Fibroblast of villous mesenchyme (primary cell): ENCODE data around the gene RAB28. TPM values are rescaled to one million over a fixed set of nuclear protein-coding genes. Genes with fewer than 3 reads are reported as not detected.

ENCODE experiments used
- DNase-seq: peaks from one replicate; pipeline ENCODE4 v3.0.0-alpha.2; 2010; ENCODE audit warnings: low read depth
- H3K4me3 ChIP-seq: 2 replicates; pipeline ENCODE4 v1.5.1; 2011; ENCODE audit warnings: low read depth, mild to moderate bottlenecking, low read length
- total RNA-seq: library from RNA; depleted of rRNA; stranded (reverse); fragments of >200 nt; gene quantifications from 2 replicates; pipeline ENCODE4 v1.2.3, GENCODE V29; 2012
- TF ChIP-seq, protein P1 (sequence below): IDR thresholded peaks from 2 replicates; pipeline ENCODE4 v1.5.1; 2012; ENCODE audit warnings: low read depth, mild to moderate bottlenecking, low read length; ENCODE audit not compliant: insufficient read depth

RAB28 gene
- total RNA-seq, 1 donor: 21.6 TPM

DNA sequence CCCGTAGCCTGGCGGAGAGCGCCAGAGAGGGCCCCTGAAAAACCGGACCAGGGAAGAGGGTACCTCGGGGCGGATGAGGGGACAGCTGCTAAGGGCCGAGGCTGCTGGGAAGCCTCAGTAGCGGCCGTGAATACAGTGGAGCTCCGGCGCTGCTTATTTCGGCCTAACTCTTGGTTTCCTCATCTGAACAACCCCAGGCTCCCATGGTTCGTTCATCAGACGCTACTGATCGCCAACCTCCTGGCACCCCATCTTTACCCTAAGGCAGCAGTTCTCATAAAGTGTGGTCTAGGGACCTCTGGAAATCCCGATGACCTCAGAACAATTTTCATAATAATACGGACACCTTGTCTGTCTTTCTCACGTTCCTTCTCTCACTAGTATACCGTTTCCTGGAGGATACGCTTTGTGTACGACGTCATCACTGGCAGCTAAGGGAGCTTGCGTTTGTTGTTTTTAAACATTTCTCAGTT, 645 bp upstream of the RAB28 start:
- H3K4me3 ChIP-seq: peak overlapping the region; percentile 88
- peak; percentile 44 for DNase-seq

DNA sequence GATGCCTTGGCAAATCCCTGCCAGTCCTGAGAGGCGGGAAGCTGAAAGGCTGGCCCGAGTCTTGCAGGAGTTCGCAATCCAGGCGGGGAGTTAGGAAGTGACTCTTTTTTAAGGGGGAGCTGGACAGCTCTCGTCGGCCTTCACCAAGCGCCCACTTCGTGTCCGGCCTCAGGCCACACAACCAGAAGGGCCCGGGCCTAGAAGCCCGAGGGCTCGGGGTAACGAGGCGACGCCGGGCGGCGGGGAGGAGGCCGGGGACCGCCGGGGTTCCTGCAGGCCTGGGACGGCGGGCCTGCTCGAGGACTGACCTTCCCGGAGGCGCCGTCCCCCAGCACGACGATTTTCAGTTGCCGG, 395 bp downstream of the RAB28 start:
- TF ChIP-seq, protein P1, sequence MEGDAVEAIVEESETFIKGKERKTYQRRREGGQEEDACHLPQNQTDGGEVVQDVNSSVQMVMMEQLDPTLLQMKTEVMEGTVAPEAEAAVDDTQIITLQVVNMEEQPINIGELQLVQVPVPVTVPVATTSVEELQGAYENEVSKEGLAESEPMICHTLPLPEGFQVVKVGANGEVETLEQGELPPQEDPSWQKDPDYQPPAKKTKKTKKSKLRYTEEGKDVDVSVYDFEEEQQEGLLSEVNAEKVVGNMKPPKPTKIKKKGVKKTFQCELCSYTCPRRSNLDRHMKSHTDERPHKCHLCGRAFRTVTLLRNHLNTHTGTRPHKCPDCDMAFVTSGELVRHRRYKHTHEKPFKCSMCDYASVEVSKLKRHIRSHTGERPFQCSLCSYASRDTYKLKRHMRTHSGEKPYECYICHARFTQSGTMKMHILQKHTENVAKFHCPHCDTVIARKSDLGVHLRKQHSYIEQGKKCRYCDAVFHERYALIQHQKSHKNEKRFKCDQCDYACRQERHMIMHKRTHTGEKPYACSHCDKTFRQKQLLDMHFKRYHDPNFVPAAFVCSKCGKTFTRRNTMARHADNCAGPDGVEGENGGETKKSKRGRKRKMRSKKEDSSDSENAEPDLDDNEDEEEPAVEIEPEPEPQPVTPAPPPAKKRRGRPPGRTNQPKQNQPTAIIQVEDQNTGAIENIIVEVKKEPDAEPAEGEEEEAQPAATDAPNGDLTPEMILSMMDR: no peak
- peak overlapping the region; percentile 88 for H3K4me3 ChIP-seq
- DNase-seq: peak; percentile 83

More for the DNA sequence above, 645 bp upstream of the RAB28 start:
- TF ChIP-seq, protein P1: no peak

DNA sequence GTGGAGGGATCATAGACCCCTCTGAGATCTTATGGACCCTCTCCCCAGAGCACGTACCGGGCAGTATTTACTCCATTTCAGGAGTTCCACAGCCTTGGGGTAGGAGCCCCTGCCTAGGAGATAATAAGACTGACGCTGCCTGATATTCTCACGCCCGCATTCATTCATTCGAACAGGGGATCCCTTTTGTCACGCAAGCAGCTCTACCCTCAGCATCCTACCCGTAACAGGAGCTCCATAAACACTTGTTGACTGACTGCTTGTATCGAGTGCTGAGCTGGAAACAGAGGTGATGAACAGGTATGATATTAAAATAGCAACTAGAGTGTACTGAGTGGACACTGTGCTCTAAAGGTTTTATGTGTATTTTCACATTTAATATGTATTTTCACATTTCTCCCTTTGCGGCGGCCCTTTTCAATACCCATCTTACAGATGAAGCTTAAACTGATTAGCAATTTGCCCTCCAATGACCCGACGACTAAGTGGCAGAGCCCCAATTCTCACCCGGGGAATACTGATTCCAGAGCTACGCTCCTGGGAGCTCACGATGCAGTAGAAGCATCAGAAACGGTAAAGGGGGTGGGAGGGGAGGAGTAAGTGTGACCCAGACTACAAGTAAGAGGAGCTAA, 888 bp downstream of the RAB28 start:
- DNase-seq: no peak
- TF ChIP-seq, protein P1: no peak
- peak overlapping the region; percentile 88 for H3K4me3 ChIP-seq

DNA sequence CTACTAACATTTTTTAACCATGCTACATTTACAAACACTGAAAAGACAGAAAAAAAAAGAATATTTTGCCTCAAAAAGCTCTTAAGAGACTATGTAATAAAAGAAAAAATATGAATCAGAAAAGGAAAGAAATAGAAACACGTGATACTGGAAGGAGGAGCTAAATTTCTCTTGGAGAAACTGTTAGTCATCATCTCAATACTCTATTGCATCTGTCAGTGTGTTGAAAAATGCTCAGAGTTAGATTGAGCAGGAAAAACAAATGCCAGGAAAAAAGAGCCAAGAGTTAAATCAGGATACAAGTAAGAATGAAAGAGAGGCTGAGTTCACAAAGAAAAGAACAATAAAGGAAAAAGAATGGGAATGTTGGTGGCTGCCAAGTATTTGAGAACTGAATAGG, 2.6 kb downstream of the RAB28 start:
- peak; percentile 30 for DNase-seq
- H3K4me3 ChIP-seq: no peak overlapping the region
- TF ChIP-seq, protein P1: no peak

DNA sequence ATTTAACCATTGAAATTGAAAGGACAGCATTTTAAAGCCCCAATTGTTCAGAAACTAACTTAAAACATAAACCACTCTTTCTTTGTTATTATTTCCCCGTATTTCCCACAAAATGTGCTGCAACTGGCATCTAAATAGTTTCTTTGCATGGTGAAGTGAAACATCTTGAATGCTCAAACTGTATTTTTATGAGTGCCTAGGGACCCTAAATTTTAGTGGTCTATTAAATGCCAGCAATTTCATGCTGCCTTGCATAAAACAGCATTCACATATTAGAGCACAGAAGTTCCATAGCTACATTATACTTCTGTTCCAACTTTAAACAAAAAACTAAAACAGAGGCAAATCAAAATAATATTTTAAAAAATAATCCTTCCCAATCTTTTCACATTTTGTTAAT, 5.4 kb downstream of the RAB28 start:
- no peak for DNase-seq
- TF ChIP-seq, protein P1: no peak
- H3K4me3 ChIP-seq: no peak overlapping the region

DNA sequence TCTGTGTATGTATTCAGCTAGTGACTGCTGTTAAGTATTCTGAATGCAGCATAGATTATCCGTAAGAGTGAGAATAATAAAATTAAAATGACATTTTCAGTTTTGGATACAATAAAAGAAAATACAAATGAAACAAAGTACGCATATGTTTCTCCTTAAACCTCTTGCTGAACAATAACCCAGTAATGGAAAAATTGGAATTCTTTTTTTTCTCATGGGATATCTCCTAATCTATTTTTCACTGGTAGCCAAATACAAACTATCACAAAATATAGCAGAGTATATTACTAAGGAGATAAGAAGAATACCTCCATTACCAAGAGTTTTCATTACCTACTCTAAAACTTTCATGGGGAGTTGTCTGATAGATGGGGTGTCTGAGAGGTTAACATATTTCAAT, 6.0 kb downstream of the RAB28 start:
- TF ChIP-seq, protein P1: no peak
- no peak overlapping the region for H3K4me3 ChIP-seq
- no peak for DNase-seq

DNA sequence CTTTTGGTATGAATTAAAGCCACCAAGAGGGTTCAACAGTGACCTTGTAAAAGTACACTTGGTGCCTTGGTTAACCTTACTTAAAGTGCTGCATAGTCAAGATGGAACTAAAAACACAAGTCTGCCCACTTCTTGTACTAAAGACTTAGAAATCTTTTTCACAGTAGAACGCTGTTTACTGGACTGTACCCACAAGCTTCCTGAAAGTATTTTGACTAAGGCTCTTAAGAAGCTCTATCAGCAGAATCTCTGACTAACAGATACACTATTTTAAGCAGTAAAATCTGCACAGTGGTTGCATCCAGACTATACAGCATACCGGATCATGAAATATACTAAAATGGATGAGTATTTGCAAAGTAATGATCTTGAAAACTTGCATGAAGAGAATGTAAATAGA, 7.2 kb downstream of the RAB28 start:
- H3K4me3 ChIP-seq: no peak overlapping the region
- DNase-seq: peak; percentile 93
- TF ChIP-seq, protein P1: no peak
